SIG-M5 treated with dmso at 0.1 percent for 504 hours (cell line): ENCODE measurements around the gene UTP4.

ENCODE experiments used
- DNase-seq: peaks from one replicate; lab custom pipeline; 2025; ENCODE audit not compliant: unreplicated experiment; lab: John Stamatoyannopoulos, UW

The UTP4 gene

DNA sequence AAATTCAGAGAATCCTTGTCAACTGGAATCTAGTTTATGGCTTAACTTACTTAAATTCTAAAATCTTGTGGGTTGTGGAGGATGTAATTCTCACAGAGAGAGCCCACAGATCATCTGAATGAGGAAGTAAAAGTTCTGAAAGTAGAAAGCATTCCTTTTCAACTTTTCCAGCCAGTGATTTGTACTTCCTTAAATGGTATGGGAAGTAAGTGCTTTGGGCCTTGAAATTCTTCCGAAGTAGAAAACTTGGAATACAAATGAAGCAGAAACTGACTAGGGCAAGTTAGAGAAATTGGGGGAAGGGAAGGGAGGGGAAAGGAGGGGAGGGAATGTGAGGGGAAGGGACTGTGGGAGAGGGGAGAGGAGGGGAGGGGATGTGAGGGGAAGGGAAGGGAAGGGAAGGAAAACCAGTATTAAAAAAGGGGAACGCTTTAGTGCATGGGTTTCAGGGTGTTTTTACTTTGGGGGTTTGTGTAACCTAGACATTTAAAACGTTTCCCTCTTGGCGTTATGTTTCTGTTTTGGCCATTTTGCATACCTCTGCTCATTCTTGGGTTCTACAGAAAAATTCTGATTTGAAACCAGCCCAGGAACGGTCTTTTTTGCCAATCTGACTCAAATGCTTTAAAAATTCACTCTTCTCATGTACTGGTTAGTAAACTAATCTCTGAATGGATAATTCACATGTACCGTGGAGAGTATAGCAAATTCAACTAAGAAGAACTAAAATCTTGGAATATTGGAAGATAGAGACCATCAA, 39.1 kb downstream of the UTP4 start:
- DNase-seq, result peak; percentile 26

DNA sequence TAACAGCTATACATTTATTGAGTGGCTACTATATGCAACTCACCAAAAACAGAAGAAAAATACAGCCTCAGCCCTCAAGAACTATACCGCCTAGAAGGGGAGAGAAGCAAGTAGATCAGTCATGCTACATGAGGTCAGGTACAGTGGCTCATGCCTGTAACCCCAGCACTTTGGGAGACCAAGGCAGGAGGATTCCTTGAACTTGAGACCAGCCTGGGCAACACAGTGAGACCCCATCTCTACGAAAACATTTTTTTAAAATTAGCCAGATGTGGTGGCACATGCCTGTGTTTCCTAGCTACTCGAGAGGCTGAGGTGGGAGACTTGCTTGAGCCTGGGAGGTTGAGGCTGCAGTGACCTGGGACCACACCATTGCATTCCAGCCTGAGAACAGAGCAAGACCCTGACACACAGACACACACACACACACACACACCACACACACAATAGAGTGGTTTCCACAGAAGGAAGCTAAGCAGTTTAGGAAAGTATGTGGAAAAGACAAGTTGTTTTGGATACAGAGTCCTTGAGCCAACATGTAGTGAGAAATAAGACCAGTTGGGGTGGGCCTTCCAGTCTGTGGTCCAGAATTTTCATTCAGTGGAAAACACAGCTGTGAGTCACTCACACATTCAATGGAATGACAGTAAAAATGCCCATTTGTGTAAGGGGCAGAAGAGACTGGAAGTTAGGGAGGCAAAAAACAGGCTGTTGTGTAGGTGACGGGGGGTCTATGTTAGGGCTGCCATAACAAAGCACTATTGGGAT, 43.8 kb downstream of the UTP4 start:
- DNase-seq, result no peak

DNA sequence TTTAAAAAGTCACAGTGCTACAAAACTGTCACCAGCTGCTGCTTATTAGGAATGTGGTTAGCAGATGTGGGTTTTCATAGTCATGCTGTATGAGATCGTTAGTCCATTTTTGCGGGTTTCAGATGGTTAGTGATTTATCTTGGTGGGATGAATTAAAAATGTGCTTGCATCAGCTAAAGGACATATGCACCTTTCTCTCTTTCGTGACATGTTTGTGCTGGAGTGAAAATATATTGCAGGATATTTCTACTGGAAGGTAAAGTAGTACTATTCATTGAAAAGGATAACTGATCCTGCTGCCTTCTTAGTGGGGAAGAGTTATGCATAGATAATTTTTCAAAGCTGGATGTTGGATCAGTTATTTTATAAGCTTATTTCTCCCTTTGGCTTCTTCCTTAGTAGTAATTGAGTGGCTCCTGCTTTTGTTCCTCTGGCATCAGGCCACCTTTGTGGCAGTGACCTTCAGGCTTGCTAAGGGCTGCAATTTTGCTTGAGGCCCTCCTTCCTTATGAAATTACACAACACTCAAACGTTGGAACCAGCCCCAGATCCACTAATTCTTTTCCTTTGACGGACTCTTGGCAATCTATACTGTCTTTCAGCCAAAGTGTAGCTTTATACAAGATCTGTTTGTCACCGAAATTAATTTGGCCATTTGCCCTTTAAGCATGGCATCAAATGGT, 47.0 kb downstream of the UTP4 start:
- no peak for DNase-seq

DNA sequence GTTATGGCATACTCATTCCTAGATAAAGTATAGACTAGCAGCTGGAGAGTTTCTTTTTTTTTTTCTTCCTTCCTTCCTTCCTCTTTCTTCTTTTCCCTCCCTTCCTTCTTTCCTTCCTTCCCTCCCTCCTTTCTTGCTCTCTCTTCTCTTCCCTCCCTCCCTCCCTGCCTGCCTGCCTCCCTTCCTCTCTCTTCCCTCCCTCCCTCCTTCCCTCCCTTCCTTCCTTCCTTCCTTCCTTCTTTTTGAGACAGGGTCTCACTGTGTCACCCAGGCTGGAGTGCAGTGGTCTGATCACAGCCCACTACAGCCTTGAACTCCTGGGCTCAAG, 47.5 kb downstream of the UTP4 start:
- no peak for DNase-seq

DNA sequence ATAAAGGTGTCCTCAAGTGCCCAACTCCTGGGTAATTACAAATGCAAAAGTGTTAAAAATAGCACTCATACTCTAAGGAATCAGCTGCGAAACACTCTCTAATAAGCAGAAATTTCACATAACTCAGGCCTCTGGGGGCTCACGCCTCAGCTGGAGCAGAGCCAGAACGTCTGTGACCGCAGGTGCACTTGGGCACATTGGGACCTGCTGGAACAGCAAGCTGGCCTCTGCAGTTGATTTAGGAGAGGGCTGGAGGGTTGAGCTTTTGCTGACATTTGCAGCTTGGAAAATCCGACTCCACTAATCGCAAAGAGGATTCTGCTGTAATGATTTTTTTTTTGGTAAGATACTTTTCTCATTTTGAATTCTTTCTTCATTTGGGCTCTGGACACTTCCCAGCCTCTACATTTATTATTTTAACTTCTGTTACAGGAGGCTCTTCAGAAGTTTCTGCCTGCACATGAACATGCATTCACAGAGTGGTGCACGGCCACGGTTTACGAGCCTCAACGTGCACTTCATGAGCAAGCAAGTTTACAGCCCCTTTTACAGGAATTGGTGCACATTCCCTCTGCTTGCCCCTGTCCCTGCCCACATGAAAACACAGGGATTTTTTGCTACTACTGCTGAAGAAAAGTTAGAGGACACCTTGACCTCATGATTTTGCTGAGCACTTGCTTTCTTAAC, 50.4 kb downstream of the UTP4 start:
- no peak for DNase-seq

DNA sequence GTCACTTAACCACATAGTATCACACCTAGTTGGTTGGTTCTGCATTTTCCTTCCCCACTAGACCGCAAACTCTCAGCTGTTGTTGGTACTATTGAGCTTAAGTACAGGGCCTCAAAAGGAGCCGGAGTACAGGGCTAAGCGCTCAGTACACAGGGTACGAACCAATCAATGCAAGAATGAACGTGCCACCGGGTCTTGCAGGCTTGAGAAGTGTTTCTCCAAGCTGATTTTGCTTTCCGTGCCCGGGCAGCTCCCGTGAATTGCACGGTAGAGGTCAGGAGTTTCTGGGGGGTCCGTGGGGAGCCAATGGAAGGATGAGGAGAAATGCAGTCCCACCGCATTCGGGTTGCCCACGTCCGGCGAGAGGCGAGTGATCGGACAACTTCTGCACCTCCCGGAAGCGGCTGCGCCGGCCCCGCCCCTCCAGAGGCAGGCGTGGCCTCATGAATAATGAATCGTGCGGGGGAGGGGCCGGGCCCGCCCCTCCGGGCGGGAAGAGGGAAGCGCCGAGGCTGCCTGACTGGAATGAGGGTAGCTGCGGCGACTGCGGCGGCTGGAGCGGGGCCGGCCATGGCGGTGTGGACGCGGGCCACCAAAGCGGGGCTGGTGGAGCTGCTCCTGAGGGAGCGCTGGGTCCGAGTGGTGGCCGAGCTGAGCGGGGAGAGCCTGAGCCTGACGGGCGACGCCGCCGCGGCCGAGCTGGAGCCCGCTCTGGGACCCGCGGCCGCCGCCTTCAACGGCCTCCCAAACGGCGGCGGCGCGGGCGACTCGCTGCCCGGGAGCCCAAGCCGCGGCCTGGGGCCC, 54.4 kb downstream of the UTP4 start, which contains the start of gene SNTB2:
SNTB2 (plus strand) TSS at position 523 of the 804 bp plus-strand sequence; CDS start at position 526, 3 bp downstream.
- peak; percentile 87 for DNase-seq

DNA sequence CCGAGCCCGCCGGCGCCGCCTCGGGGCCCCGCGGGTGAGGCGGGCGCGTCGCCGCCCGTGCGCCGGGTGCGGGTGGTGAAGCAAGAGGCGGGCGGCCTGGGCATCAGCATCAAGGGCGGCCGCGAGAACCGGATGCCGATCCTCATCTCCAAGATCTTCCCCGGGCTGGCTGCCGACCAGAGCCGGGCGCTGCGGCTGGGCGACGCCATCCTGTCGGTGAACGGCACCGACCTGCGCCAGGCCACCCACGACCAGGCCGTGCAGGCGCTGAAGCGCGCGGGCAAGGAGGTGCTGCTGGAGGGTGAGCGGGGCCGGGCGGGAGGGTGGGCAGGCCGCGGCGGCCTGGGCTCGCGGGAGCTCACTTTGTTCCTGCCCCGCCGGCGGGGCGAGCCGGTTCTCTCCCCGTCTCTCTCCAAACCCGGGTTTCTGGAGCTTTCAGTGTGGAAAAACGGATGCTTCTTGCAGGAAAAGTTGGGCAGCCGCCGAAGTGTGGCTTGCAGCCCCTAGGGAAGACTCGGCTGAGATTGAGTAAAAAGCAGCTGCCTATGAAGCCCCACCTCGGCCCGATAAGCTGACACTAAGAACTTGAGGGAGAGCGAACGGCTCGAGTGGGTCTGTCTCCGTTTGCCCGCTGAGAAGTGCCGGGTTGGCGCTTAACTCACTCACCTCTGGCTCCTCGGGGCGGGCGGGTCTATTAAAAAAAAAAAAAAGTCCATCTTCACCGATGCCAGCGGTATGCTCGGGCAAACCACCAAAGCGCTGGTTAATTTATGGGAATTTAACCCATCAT, 55.2 kb downstream of the UTP4 start:
- no peak for DNase-seq

DNA sequence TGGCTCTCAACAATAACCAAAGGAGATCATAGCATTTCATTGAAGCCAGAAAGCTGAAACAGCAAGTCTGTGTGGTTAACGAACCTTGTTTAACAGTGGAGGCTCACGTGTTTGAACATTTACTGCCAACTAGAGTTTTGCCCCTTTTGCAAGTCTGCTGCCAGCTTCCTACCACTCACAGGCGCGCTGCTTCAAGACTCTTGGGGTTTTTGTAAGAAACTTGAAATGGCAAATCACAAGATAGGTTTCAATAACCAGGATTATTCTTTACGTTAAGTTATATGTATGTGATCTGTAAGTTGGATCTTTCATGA, 55.7 kb downstream of the UTP4 start:
- DNase-seq, result no peak

DNA sequence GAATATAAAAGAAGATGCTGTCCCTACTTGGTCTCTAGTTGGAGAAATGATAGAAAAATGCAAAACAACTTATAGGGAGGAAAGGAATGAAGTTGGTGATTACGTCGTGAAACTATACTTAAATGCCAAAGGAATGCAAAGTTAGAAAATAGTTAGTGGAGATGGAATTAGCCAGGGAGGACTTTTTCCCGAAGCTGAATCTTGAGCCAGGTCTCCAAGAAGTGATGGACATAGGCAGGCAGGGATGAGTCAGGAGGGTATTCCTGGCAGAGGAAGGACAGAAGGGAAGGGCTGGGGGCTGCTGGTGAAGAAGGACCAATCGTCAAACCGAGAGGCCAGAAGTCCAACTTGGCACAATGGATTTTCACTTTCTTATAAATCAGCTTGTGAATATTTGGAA, 56.3 kb downstream of the UTP4 start:
- DNase-seq, result no peak

DNA sequence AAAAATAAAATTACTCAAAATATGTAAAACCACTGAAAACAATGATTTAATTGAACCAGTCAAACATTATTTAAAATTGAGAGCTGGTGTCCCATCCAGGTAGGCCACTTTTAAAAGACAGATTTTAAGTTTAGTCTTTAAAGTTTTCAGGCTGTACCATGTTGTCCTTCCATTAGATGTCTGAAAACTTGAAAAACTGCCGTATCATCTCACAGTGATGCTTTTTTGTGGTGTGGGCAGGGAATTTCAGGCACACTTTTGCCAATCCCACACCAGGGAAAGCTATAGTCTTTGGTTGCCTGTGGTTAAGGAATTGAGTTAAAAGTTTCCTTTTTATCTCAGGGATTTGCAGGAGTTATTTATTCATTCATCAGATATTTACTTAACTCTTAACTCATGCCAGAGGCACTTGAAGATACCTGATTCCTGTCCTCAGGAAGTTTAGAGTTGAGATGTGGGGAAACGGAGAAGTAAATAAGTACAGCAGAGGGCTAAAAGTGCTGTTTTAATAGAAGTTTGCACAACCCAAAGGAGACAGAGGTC, 57.7 kb downstream of the UTP4 start:
- no peak for DNase-seq

DNA sequence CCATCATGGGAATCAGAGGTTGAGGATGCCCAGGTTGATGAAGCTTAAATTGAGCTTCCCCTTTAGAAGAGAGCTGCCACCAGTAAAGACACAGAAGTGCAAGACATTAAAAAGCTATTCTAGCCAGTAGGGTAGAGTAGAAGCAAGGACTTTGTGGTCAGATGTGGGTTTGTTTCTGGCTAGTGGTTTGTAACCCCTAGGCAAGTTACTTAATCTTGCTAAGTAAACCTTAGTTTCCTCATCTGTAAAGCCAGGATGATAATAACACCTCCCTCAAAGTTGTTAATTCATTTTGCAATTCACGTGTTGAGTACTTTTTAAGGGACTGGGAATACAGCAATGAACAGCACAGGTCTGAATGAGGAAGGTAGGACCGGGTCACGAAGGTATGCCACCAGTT, 58.1 kb downstream of the UTP4 start:
- peak; percentile 82 for DNase-seq

DNA sequence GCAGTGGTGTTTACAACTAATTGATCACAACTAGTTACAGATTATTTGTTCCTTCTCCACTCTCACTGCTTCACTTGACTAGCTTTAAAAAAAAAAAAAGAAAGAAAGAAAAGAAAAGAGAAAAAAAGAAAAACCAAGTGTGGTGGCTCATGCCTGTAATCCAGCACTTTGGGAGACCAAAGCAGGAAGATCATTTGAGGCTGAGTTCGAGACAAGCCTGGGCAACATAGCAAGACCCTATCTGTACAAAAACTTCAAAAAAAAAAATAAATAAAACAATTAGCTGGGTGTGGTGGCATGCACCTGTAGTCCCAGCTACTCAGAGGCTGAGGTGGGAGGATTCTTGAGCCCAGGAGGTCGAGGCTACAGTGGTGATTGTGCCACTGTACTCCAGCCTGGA, 58.7 kb downstream of the UTP4 start:
- no peak for DNase-seq

DNA sequence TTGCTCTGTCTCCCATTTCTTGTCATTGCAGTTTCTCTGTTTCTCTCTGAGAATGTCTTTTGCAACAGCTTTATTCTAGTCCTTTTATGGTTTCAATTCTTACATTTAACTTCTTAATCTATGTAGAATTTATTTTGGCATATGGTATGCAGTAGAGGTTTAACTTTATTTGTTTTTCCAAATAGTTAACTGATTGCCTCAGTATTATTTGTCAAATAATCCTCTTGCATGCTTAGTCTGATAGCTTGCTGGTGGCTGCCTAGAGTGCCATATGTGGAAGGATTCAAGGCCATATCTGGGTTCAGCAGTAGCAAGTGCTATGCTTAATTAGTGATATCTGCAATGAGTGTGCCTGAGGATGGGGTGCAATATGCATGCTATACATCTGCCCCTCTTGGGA, 61.4 kb downstream of the UTP4 start:
- DNase-seq, result no peak

DNA sequence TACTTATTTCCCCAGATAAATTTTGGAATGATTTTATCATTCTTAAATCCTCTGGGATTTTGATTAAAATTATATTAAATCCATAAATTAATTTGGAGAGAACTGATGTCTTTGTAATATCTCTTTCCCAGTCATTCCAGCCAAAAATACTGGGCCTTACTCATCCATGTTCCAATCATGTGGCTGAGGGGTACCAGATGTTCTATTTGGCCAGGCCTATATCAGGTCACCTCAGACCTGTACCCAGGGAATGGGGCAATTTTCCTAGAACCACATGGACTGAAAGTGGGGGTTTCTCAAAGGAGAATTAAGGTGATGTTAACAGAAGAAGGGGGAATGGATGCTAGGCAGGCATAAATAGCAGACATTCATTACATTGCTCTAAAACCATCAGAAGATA, 62.0 kb downstream of the UTP4 start:
- no peak for DNase-seq

DNA sequence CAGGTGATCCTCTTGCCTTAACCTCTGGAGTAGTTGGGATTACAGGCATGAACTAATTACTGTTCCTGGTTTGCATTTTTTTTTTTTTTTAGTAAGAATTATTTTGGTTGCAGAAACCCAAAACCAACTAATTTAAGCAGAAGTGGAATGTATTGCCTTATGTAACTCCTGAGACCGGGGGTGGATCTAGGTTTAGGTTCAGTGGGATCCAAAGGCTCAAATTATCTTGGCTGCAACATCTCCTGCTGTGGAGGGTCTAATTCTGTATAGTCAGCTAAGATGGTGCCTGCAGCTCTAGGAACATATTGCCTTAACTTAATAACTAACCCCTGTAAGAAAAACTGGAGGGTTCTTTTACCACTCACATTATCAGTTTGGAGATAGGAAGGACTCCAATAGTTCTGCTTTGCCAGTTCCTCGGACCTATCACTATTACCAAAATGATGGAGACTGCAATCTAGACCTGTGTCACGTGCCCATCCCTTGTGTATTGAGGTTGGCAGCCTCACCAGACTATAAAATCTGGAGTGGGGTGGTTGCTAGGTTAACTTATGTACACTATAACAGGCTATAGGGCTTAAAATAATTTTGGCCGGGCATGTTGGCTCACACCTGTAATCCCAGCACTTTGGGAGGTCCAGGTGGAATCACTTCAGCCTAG, 63.0 kb downstream of the UTP4 start:
- DNase-seq, result no peak

DNA sequence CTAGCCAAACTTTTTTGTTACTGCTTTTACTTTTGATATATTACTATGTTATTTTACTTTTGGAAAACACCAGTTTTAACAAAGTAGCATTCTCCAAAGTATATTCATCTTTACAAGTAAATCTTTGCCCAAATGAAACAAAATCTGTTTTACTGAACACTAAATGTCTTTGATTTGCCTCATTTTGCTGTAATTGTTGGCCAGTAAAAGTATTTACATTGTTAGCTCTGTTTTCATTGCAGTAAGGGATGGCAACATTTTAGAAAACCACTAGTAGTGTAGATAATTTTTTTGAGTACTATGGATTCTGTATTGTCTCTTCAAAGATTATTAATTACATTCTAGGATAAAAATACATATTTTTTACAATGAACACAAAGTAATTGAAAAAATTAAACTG, 65.1 kb downstream of the UTP4 start:
- no peak for DNase-seq

DNA sequence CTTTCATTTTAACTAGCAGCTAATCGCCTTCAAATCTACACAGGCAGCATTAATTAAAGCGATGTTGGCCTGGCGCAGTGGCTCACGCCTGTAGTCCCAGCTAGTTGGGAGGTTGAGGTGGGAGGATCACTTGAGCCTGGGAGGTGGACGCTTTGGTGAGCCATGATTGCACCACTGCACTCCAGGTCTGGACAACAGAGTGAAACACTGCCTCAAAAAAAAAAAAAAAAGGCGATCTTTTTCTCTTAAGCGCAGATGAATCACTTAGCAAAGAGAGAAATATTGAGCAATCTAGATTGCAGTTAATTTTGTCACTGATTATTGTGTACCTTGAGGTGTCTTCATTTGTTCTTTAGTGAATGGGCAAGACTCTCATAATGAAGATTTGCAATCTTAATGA, 66.9 kb downstream of the UTP4 start:
- DNase-seq, result no peak

DNA sequence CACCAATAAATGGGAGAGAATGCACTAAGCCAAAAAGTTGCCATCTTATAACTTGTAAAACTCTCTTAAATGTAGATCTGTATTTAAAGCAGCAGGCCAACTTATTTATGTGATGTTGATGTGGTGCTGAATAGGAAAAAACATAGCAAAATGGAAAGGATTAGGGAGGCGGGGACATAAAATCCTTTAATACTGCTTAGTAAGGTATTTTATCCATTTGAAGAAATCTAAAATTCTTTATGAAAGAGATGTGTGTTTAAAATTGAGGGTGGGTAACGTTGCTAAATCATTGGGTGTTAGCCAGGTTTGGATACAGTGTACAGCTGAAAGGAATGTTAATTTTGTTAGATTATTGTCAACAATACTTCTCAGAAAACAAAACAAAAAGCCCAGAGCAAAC, 68.8 kb downstream of the UTP4 start:
- no peak for DNase-seq

DNA sequence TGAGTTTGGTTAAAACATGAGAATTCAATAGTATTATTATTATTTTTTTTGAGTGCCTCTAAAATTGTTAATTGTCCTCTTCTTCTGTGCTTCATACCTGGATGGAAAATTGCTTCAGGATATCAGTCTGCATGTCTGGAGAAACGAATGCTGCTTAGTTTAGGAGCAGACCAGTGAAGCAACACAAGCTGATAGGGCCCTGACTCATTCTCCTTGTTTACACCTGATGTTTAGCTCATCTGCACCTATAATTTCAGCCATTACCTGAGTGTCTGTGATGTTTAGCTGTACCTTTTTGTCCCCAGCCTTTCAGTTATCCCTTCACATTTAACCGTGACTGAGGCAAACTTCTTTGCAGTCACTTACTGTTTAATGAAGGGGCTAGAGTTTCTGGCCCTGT, 69.3 kb downstream of the UTP4 start:
- DNase-seq, result no peak
